Upper lobe of left lung (tissue), 6 donors: Measurements from ENCODE around the gene INPP5D. TPM values are rescaled to one million over a fixed set of nuclear protein-coding genes. Genes with fewer than 3 reads are reported as not detected.
"Not testable (repeated sequence)": the region's sequence is repeated elsewhere in the genome, so short reads cannot be mapped to it uniquely, and the experiment has no call there.

ENCODE experiments used
- ATAC-seq, 2 donors: fragments of 200-7000 bp; cut with Tn5 transposase; one replicate each; pipeline ENCODE4 v1.9.1; 2022; ENCODE audit warnings: mild to moderate bottlenecking in 2 of 2, moderate library complexity in 2 of 2; ENCODE audit not compliant: low FRiP score in 2 of 2
- DNase-seq, 2 donors: peaks; one replicate each; pipeline ENCODE4 v3.0.0-alpha.2; 2019 to 2020
- H3K27ac ChIP-seq, 4 donors: fragments of 200-600 bp; sonication (generic); one replicate each; pipeline ENCODE4 v1.5.1; 2016 to 2019
- H3K27me3 ChIP-seq, 4 donors: fragments of 200-600 bp; sonication (generic); one replicate each; pipeline ENCODE4 v1.5.1; 2017 to 2019
- H3K36me3 ChIP-seq, 4 donors: fragments of 200-600 bp; sonication (generic); one replicate each; pipeline ENCODE4 v1.5.1; 2016 to 2019
- H3K4me1 ChIP-seq, 4 donors: fragments of 200-600 bp; sonication (generic); one replicate each; pipeline ENCODE4 v1.5.1; 2018 to 2019
- H3K4me3 ChIP-seq, 4 donors: fragments of 200-600 bp; sonication (generic); one replicate each; pipeline ENCODE4 v1.5.1; 2017 to 2019; ENCODE audit warnings: mild to moderate bottlenecking in 2 of 4, moderate library complexity in 1 of 4
- H3K9me3 ChIP-seq, 4 donors: fragments of 200-600 bp; sonication (generic); one replicate each; pipeline ENCODE4 v1.5.1; 2018 to 2019
- EP300 ChIP-seq, 4 donors: sonication (generic); formaldehyde crosslinking; IDR thresholded peaks; one replicate each; pipeline ENCODE4 v1.5.1; 2017; ENCODE audit warnings: antibody characterized with exemption in 4 of 4, control low read depth in 2 of 4
- POLR2A ChIP-seq, 4 donors: fragments of 450-650 bp; IDR thresholded peaks; one replicate each; pipeline ENCODE4 v1.5.1; 2016 to 2017; ENCODE audit warnings: antibody characterized with exemption in 4 of 4, mild to moderate bottlenecking in 2 of 4
- POLR2AphosphoS5 ChIP-seq, 2 donors: sonication (generic); formaldehyde crosslinking; IDR thresholded peaks; one replicate each; pipeline ENCODE4 v1.5.1; 2017; ENCODE audit warnings: antibody characterized with exemption in 2 of 2
- WGBS, 2 donors: methylation state at CpG; one replicate each; pipeline ENCODE4 v1.1.5; 2017 to 2018; 5-methylcytosine and 5-hydroxymethylcytosine counted together
- total RNA-seq, 6 donors: library from RNA; depleted of rRNA in 4 of 6; stranded (reverse); fragments of >200 nt in 4 of 6; gene quantifications; one replicate each; pipeline versions ENCODE4 v1.1.0 to v1.2.1, GENCODE V29; 2016 to 2021
- TF ChIP-seq, protein P1 (sequence below), 6 experiments: fragments of 450-650 bp in 4 of 6; fragments of 200-600 bp in 2 of 6; sonication (generic) in 2 of 6; IDR thresholded peaks; one replicate each; pipeline ENCODE4 v1.5.1; 2016 to 2019; ENCODE audit warnings: antibody characterized with exemption in 6 of 6
- donor health status: DM: no; HTN: no; CAD: no; lungs with moderate emphysema.
- donor health status: DM: no; HTN: yes; CAD: no; lungs with severe emphysema.

Gene INPP5D
- total RNA-seq, 6 donors from 2014 or later: 17.6 to 243 (median 31.7) TPM

- no peaks in the 10 kb centered on the region for H3K4me1 ChIP-seq
- DNase-seq: no peak
- no peak overlapping the region for H3K27ac ChIP-seq
- H3K27me3 ChIP-seq: no peaks in the 10 kb centered on the region
- no peak for ATAC-seq
- no peak overlapping the region for H3K4me3 ChIP-seq
- TF ChIP-seq EP300 (IDR thresholded peaks at IDR 0.05): no peak
- TF ChIP-seq, protein P1, sequence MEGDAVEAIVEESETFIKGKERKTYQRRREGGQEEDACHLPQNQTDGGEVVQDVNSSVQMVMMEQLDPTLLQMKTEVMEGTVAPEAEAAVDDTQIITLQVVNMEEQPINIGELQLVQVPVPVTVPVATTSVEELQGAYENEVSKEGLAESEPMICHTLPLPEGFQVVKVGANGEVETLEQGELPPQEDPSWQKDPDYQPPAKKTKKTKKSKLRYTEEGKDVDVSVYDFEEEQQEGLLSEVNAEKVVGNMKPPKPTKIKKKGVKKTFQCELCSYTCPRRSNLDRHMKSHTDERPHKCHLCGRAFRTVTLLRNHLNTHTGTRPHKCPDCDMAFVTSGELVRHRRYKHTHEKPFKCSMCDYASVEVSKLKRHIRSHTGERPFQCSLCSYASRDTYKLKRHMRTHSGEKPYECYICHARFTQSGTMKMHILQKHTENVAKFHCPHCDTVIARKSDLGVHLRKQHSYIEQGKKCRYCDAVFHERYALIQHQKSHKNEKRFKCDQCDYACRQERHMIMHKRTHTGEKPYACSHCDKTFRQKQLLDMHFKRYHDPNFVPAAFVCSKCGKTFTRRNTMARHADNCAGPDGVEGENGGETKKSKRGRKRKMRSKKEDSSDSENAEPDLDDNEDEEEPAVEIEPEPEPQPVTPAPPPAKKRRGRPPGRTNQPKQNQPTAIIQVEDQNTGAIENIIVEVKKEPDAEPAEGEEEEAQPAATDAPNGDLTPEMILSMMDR (IDR thresholded peaks at IDR 0.05): no peak
- TF ChIP-seq POLR2AphosphoS5 (IDR thresholded peaks at IDR 0.05): no peak
- no peak for TF ChIP-seq POLR2A (IDR thresholded peaks at IDR 0.05)
- peaks cover 0 to 34% (median 13%) of the 10 kb centered on the region in 4 donors for H3K36me3 ChIP-seq
- WGBS, 2 donors: 80 to 88% methylated on average over 9 of the region's 9 CpGs
- H3K9me3 ChIP-seq: no peaks in the 10 kb centered on the region
These were observed 93.1 kb downstream of the INPP5D start for GRCh38 chr2:233153146-233153798.

DNA sequence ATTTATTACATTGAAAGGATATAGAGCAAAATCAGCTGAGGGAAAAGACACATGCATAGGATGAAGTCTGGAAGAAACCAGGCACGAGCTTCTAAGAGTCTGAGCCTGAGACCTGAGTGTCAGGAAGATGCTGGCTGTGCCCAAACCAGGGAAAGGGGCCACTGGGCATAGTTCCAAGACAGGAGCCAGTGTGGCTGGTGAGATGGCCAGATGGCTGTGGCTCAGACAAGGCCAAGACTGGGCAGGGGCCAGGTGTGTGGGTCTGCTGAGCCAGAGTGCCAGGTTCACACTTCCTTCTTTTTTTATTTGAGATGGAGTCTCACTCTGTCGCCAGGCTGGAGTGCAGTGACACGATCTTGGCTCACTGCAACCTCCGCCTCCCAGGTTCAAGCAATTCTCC, 95.9 kb downstream of the INPP5D start:
- peaks cover 0 to 24% (median 12%) of the 10 kb centered on the region in 4 donors for H3K36me3 ChIP-seq
- no peaks in the 10 kb centered on the region for H3K27me3 ChIP-seq
- no peaks in the 10 kb centered on the region for H3K9me3 ChIP-seq
- no peak for ATAC-seq
- no peak for TF ChIP-seq POLR2AphosphoS5 (IDR thresholded peaks at IDR 0.05)
- TF ChIP-seq, protein P1 (IDR thresholded peaks at IDR 0.05): no peak
- no peak for TF ChIP-seq POLR2A (IDR thresholded peaks at IDR 0.05)
- no peak for TF ChIP-seq EP300 (IDR thresholded peaks at IDR 0.05)
- 96 to 100% methylated on average over 4 of the region's 4 CpGs for WGBS, 2 donors
- no peak overlapping the region for H3K27ac ChIP-seq
- H3K4me3 ChIP-seq: no peak overlapping the region
- no peak for DNase-seq
- no peaks in the 10 kb centered on the region for H3K4me1 ChIP-seq

- H3K27ac ChIP-seq, DNase-seq, H3K4me1 ChIP-seq, H3K27me3 ChIP-seq, H3K9me3 ChIP-seq, ATAC-seq, H3K4me3 ChIP-seq: not testable (repeated sequence)
- peaks cover 0 to 21% (median 10%) of the 10 kb centered on the region in 4 donors for H3K36me3 ChIP-seq
- 73 to 100% methylated on average over 4 to 5 of the region's 5 CpGs for WGBS, 2 donors
These were observed 96.3 kb downstream of the INPP5D start for GRCh38 chr2:233156461-233156860.

GRCh38 chr2:233161730-233162129, 101.6 kb downstream of the INPP5D start:
- DNase-seq (peak in 1 of 2 donors; percentile 46), ATAC-seq (no peak)
- Histone ChIP-seq H3K36me3 (peaks cover 0 to 32% (median 10%) of the 10 kb centered on the region in 4 donors), H3K9me3 (no peaks in the 10 kb centered on the region), H3K27me3 (no peaks in the 10 kb centered on the region), H3K4me3 (no peak overlapping the region), H3K4me1 (peaks cover 7 to 24% (median 8%) of the 10 kb centered on the region in 4 donors), H3K27ac (peak overlapping the region in 1 of 4 donors; percentile 40)
- TF ChIP-seq, protein P1 (IDR thresholded peaks at IDR 0.05): no peak
- TF ChIP-seq EP300 (IDR thresholded peaks at IDR 0.05): no peak
- TF ChIP-seq POLR2AphosphoS5 (IDR thresholded peaks at IDR 0.05): no peak
- no peak for TF ChIP-seq POLR2A (IDR thresholded peaks at IDR 0.05)
- 74 to 79% methylated on average over 7 to 11 of the region's 11 CpGs for WGBS, 2 donors

DNA sequence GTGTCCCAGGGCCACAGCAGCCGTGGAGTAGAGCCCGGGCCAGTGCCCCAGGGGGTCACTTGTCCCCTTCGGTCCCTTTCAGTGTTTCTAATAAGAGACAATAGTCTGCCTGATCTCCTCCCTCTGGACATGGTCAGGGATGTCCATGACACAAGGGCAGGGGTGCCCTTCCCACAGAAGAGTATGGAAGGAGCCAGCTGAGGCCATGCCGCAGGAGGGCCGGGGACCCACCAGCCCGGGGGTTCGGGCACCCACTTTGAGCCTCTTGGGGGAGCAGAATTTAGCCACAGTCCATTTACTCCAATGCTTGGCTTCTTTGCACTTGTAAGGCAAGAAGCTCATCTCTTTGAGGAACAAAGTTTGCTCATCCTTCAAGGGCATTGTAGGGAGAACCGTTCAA, 102.6 kb downstream of the INPP5D start:
- Histone ChIP-seq H3K4me1 (peaks cover 7 to 26% (median 8%) of the 10 kb centered on the region in 4 donors), H3K4me3 (no peak overlapping the region), H3K9me3 (no peaks in the 10 kb centered on the region), H3K36me3 (peaks cover 0 to 29% (median 10%) of the 10 kb centered on the region in 4 donors), H3K27me3 (no peaks in the 10 kb centered on the region), H3K27ac (no peak overlapping the region)
- DNase-seq (peak in 1 of 2 donors; percentile 60), ATAC-seq (no peak)
- TF ChIP-seq, protein P1 (IDR thresholded peaks at IDR 0.05): no peak
- TF ChIP-seq EP300 (IDR thresholded peaks at IDR 0.05) (no peak), POLR2A (IDR thresholded peaks at IDR 0.05) (no peak), POLR2AphosphoS5 (IDR thresholded peaks at IDR 0.05) (no peak)
- 88 to 90% methylated on average over 6 to 8 of the region's 8 CpGs for WGBS, 2 donors
